Aorta (tissue), 5 donors: ENCODE data around the gene AHSG. TPM values are rescaled to one million over a fixed set of nuclear protein-coding genes. Genes with fewer than 3 reads are reported as not detected.
A peak's percentile ranks its signal among the peaks of the same experiment; 100 is the strongest.

ENCODE experiments used
- ATAC-seq: fragments of 200-7000 bp; cut with Tn5 transposase; one replicate; pipeline ENCODE4 v1.9.1; 2022; ENCODE audit warnings: moderate library complexity; ENCODE audit not compliant: low FRiP score
- DNase-seq, 2 donors: peaks; one replicate each; pipeline ENCODE4 v3.0.0-alpha.2; 2020
- H3K27ac ChIP-seq, 2 donors: one replicate each; pipeline ENCODE4 v1.5.1; 2013; ENCODE audit warnings: low read length in 2 of 2, mild to moderate bottlenecking in 2 of 2, moderate library complexity in 2 of 2, control low read depth in 1 of 2, inconsistent platforms in 1 of 2, low read depth in 1 of 2
- H3K27me3 ChIP-seq, 2 donors: one replicate each; pipeline ENCODE4 v1.6.1; 2013; ENCODE audit warnings: control low read depth in 1 of 2, low read length in 1 of 2, mild to moderate bottlenecking in 1 of 2, moderate library complexity in 1 of 2; ENCODE audit not compliant: insufficient read depth in 2 of 2, control insufficient read depth in 1 of 2
- H3K36me3 ChIP-seq, 2 donors: one replicate each; pipeline ENCODE4 v1.6.1; 2013; ENCODE audit warnings: control low read depth in 1 of 2, low read length in 1 of 2, mild to moderate bottlenecking in 1 of 2; ENCODE audit not compliant: insufficient read depth in 2 of 2, control insufficient read depth in 1 of 2
- H3K4me1 ChIP-seq, 2 donors: one replicate each; pipeline ENCODE4 v1.6.1; 2013; ENCODE audit warnings: low read length in 2 of 2, control low read depth in 1 of 2, mild to moderate bottlenecking in 1 of 2, moderate library complexity in 1 of 2; ENCODE audit not compliant: insufficient read depth in 2 of 2, control insufficient read depth in 1 of 2
- H3K4me3 ChIP-seq, 2 donors: one replicate each; pipeline ENCODE4 v1.5.1; 2013; ENCODE audit warnings: low read length in 2 of 2, control low read depth in 1 of 2, mild to moderate bottlenecking in 1 of 2
- H3K9me3 ChIP-seq: one replicate; pipeline ENCODE4 v1.6.1; 2013; ENCODE audit warnings: mild to moderate bottlenecking, low read length; ENCODE audit not compliant: control insufficient read depth
- WGBS, 2 donors: extraction: QIAGEN DNeasy Blood & Tissue Kit; methylation state at CpG; one replicate each; pipeline ENCODE4 v1.1.7; 2013; 5-methylcytosine and 5-hydroxymethylcytosine counted together
- intact Hi-C, 2 donors: fragments of 100-400 bp; cut with DNase I; formaldehyde crosslinking; loops; one replicate each; pipeline versions ENCODE4 v1.14.2 to v1.15.0; 2022
- polyA plus RNA-seq, 2 donors: library from polyadenylated mRNA; stranded (reverse); fragments of 200-250 nt; gene quantifications; one replicate each; pipeline ENCODE4 v1.2.3, GENCODE V29; 2013
- total RNA-seq, 2 donors: library from RNA; stranded (reverse); fragmentation: NEBNext Ultra II Directional; extraction: Animal tissue kit (Norgen Biotek cat#: 25700); gene quantifications; one replicate each; pipeline ENCODE4 v1.2.1, GENCODE V29; 2021
- donor health status: healthy with polysubstance abuse.
- donor health status: Bipolar disorder and iron deficiency.
- donor health status: DM: no; HTN: no; CAD: no.
- donor health status: DM: no; HTN: no; CAD: no.
- donor health status: DM: yes; HTN: yes; CAD: no.

The AHSG gene
- total and polyA plus RNA-seq, 4 donors: 0.13 TPM; not detected in 3

GRCh38 chr3:186598794-186599141, 14.1 kb upstream of the AHSG start:
- whole genome bisulfite sequencing, 2 donors: 69% methylated on average over 4 of the region's 4 CpGs
- Histone ChIP-seq H3K27ac (no peak overlapping the region), H3K4me3 (no peak overlapping the region), H3K4me1 (no peaks in the 10 kb centered on the region), H3K27me3 (no peaks in the 10 kb centered on the region), H3K36me3 (no peaks in the 10 kb centered on the region), H3K9me3 (no peaks in the 10 kb centered on the region)
- no peak for ATAC-seq
- no peak for DNase-seq
- intact Hi-C loops: no loop called here

GRCh38 chr3:186599142-186599784, 13.6 kb upstream of the AHSG start:
- DNase-seq (no peak), ATAC-seq (peak; percentile 49)
- Histone ChIP-seq H3K27me3 (no peaks in the 10 kb centered on the region), H3K27ac (no peak overlapping the region), H3K4me1 (no peaks in the 10 kb centered on the region), H3K4me3 (no peak overlapping the region), H3K36me3 (no peaks in the 10 kb centered on the region), H3K9me3 (no peaks in the 10 kb centered on the region)
- intact Hi-C loops: no loop called here
- WGBS, 2 donors: 81 to 89% methylated on average over 12 of the region's 12 CpGs

GRCh38 chr3:186599785-186600166, 13.1 kb upstream of the AHSG start:
- intact Hi-C loops: no loop called here
- DNase-seq: no peak
- H3K27me3 ChIP-seq: no peaks in the 10 kb centered on the region

GRCh38 chr3:186600896-186601295, 12.0 kb upstream of the AHSG start:
- Histone ChIP-seq H3K4me3 (no peak overlapping the region), H3K36me3 (no peaks in the 10 kb centered on the region), H3K9me3 (no peaks in the 10 kb centered on the region), H3K27ac (no peak overlapping the region), H3K27me3 (no peaks in the 10 kb centered on the region), H3K4me1 (no peaks in the 10 kb centered on the region)
- no peak for ATAC-seq
- DNase-seq: no peak
- intact Hi-C loops: no loop called here
- 46 to 64% methylated on average over 3 of the region's 3 CpGs for WGBS, 2 donors

More at GRCh38 chr3:186599785-186600166, 13.1 kb upstream of the AHSG start:
- Histone ChIP-seq H3K9me3 (no peaks in the 10 kb centered on the region), H3K36me3 (no peaks in the 10 kb centered on the region), H3K4me1 (no peaks in the 10 kb centered on the region), H3K4me3 (no peak overlapping the region), H3K27ac (no peak overlapping the region)
- WGBS, 2 donors: 96 to 98% methylated on average over 2 of the region's 2 CpGs
- ATAC-seq: peak; percentile 15

GRCh38 chr3:186603159-186603558, 9.7 kb upstream of the AHSG start:
- Histone ChIP-seq H3K9me3 (no peaks in the 10 kb centered on the region), H3K27ac (no peak overlapping the region), H3K4me1 (no peaks in the 10 kb centered on the region), H3K4me3 (no peak overlapping the region), H3K36me3 (no peaks in the 10 kb centered on the region), H3K27me3 (no peaks in the 10 kb centered on the region)
- DNase-seq: no peak
- 91 to 92% methylated on average over 7 of the region's 7 CpGs for WGBS, 2 donors
- ATAC-seq: no peak
- intact Hi-C loops: no loop called here

GRCh38 chr3:186605078-186605477, 7.8 kb upstream of the AHSG start:
- Histone ChIP-seq H3K27ac (no peak overlapping the region), H3K9me3 (no peaks in the 10 kb centered on the region), H3K27me3 (no peaks in the 10 kb centered on the region), H3K4me1 (no peaks in the 10 kb centered on the region), H3K36me3 (no peaks in the 10 kb centered on the region), H3K4me3 (no peak overlapping the region)
- DNase-seq (no peak), ATAC-seq (no peak)
- intact Hi-C loops: no loop called here

GRCh38 chr3:186605561-186606545, 7.0 kb upstream of the AHSG start:
- Histone ChIP-seq H3K4me1 (no peaks in the 10 kb centered on the region), H3K27me3 (no peaks in the 10 kb centered on the region), H3K9me3 (no peaks in the 10 kb centered on the region), H3K36me3 (no peaks in the 10 kb centered on the region), H3K4me3 (no peak overlapping the region), H3K27ac (no peak overlapping the region)
- DNase-seq (no peak), ATAC-seq (no peak)
- 67 to 74% methylated on average over 5 of the region's 5 CpGs for WGBS, 2 donors
- intact Hi-C loops: no loop called here

GRCh38 chr3:186608624-186609215, 4.1 kb upstream of the AHSG start:
- ATAC-seq (no peak), DNase-seq (no peak)
- Histone ChIP-seq H3K36me3 (no peaks in the 10 kb centered on the region), H3K27me3 (no peaks in the 10 kb centered on the region), H3K9me3 (no peaks in the 10 kb centered on the region), H3K27ac (no peak overlapping the region), H3K4me1 (no peaks in the 10 kb centered on the region), H3K4me3 (no peak overlapping the region)
- 92 to 100% methylated on average over 2 of the region's 2 CpGs for WGBS, 2 donors
- intact Hi-C loops: no loop called here
